MG63 (cell line): ENCODE results near the gene OSBPL6. TPM values are rescaled to one million over a fixed set of nuclear protein-coding genes. Genes with fewer than 3 reads are reported as not detected.
A peak's percentile ranks its signal among the peaks of the same experiment; 100 is the strongest.

Experiments used
- DNase-seq: peaks from one replicate; pipeline ENCODE4 v3.0.0-alpha.2; 2020
- H3K27me3 ChIP-seq: fragments of 250-450 bp; sonication (Bioruptor Pico); 2 replicates; pipeline ENCODE4 v1.5.1; 2020; ENCODE audit warnings: mild to moderate bottlenecking, moderate library complexity
- H3K36me3 ChIP-seq: fragments of 250-450 bp; sonication (Bioruptor Pico); 2 replicates; pipeline ENCODE4 v1.5.1; 2020; ENCODE audit warnings: mild to moderate bottlenecking, moderate library complexity
- H3K4me3 ChIP-seq: fragments of 250-450 bp; sonication (Bioruptor Pico); 2 replicates; pipeline ENCODE4 v1.5.1; 2020; ENCODE audit warnings: mild to moderate bottlenecking, moderate library complexity
- H3K9me3 ChIP-seq: fragments of 250-450 bp; sonication (Bioruptor Pico); 2 replicates; pipeline ENCODE4 v1.5.1; 2020; ENCODE audit warnings: mild to moderate bottlenecking, moderate library complexity
- total RNA-seq: library from RNA; depleted of rRNA; stranded (reverse); fragments of >200 nt; shearing (Covaris generic); gene quantifications from 2 replicates; pipeline ENCODE4 v1.2.3, GENCODE V29; 2014; ENCODE audit warnings: low replicate concordance

The OSBPL6 gene
- total RNA-seq, 1 experiment from 2014 or later = 2.1 TPM

GRCh38 chr2:178277741-178278197, 83.5 kb downstream of the OSBPL6 start:
- Histone ChIP-seq H3K27me3 (no peaks in the 10 kb centered on the region), H3K4me3 (no peak overlapping the region), H3K9me3 (no peaks in the 10 kb centered on the region), H3K36me3 (no peaks in the 10 kb centered on the region)
- DNase-seq = no peak

GRCh38 chr2:178279142-178279541, 84.8 kb downstream of the OSBPL6 start:
- H3K4me3 ChIP-seq = no peak overlapping the region
- no peaks in the 10 kb centered on the region for H3K9me3 ChIP-seq
- H3K27me3 ChIP-seq = no peaks in the 10 kb centered on the region
- no peaks in the 10 kb centered on the region for H3K36me3 ChIP-seq
- peak; percentile 35 for DNase-seq

DNA sequence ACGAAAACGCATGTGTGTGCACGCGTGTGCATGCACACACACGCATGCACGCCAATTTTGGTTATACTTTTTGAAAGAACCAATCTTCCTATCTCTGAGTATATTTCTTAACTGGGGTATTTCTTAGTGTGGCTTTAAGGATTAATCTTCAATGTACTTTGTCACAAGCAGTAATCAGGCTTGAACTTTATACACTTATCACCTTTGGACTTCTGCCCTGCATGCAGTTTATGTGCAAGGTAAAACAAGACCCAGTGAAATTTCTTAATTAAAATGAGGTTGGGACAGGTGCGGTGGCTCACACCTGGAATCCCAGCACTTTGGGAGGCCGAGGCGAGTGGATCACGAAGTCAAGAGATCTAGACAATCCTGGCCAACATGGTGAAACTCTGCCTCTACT, 85.3 kb downstream of the OSBPL6 start:
- Histone ChIP-seq H3K9me3 (no peaks in the 10 kb centered on the region), H3K36me3 (no peaks in the 10 kb centered on the region), H3K4me3 (no peak overlapping the region), H3K27me3 (no peaks in the 10 kb centered on the region)
- DNase-seq = no peak

DNA sequence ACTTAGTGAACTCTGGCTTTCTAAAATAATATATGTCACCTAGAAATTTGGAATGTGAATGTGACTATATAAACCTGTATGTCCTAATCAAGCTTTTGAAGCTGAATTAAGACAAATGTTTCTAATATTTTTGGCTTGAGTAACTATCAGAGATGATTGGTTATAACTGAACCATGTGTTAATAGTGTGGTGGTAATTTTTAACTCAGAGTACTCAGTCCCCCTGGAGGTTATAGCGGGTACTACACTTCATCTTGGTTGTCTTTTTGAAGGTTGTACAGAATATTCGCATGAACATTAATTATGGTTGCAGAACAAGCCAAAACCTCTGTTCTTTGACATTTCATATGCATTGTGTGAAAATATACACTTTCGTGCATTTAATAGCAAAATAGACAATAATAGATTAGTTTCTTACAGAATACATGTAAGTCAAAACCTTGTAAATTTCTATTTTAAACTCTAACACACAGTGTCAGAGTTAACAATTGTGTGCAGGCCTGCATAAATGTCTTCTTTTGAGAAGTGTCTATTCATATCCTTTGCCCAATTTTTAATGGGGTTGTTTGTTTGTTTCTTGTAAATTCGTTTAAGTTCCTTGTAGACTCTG, 86.0 kb downstream of the OSBPL6 start:
- H3K4me3 ChIP-seq = no peak overlapping the region
- H3K9me3 ChIP-seq = no peaks in the 10 kb centered on the region
- no peaks in the 10 kb centered on the region for H3K36me3 ChIP-seq
- H3K27me3 ChIP-seq = no peaks in the 10 kb centered on the region
- no peak for DNase-seq

DNA sequence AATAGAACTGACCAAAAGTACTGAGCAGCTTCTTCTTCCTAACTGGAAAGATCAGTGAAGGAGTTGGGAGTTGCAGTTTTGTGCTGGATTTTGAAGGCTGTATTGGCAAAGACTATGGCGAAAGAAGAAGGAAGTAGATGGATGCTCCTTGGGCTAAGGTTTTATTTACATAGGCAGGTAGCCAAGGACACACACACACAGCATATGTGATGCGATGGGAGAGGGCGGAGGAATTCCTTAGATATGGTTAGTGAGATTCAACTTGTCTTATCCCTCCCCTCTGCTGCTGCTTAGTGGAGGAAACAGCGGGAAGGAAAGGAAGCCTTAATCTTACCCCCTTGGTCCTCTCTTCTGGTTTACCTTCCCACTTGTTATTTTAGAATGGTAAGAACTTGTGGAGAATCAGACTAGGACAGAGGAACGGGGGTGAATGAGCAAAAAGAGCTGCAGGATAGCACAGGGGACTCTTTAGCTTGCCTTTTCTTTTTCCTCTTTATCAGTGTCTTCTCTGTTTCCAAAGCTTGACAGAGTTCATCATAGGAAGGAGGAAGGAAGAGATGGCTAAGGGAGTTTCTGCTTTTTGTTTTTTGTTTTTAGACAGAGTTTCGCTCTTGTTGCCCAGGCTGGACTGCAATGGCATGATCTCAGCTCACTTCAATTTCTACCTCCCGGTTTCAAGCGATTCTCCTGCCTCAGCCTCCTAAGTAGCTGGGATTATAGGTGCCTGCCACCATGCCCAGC, 87.9 kb downstream of the OSBPL6 start:
- H3K36me3 ChIP-seq = no peaks in the 10 kb centered on the region
- no peak for DNase-seq

GRCh38 chr2:178283341-178283918, 89.1 kb downstream of the OSBPL6 start:
- H3K27me3 ChIP-seq = no peaks in the 10 kb centered on the region
- no peak overlapping the region for H3K4me3 ChIP-seq
- H3K9me3 ChIP-seq = no peaks in the 10 kb centered on the region
- no peak for DNase-seq
- H3K36me3 ChIP-seq = no peaks in the 10 kb centered on the region

More for the DNA sequence above, 87.9 kb downstream of the OSBPL6 start:
- H3K27me3 ChIP-seq = no peaks in the 10 kb centered on the region
- H3K4me3 ChIP-seq = no peak overlapping the region
- no peaks in the 10 kb centered on the region for H3K9me3 ChIP-seq

GRCh38 chr2:178284613-178285286, 90.4 kb downstream of the OSBPL6 start:
- Histone ChIP-seq H3K36me3 (no peaks in the 10 kb centered on the region), H3K4me3 (no peak overlapping the region), H3K9me3 (no peaks in the 10 kb centered on the region), H3K27me3 (no peaks in the 10 kb centered on the region)
- no peak for DNase-seq

GRCh38 chr2:178285287-178285615, 90.9 kb downstream of the OSBPL6 start:
- Histone ChIP-seq H3K4me3 (no peak overlapping the region), H3K36me3 (no peaks in the 10 kb centered on the region), H3K27me3 (no peaks in the 10 kb centered on the region), H3K9me3 (no peaks in the 10 kb centered on the region)
- DNase-seq = no peak

DNA sequence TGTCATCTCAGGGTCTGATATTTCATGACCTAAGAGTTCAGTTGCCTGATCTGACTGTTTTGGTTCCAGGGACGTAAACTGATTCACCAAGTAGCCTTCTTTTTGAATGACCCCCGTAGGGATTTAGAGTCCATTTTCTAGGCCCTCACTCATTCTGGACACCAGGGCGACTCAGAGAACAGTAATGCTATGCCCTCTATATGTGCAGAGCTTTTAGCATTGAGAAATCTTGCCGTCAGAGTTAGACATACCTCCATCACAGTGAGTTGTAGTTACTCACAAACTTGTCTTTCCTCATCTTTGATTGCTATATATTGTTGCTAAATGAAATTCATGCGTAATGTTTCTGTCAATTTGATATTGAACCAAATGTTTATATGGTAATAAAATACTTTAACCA, 92.3 kb downstream of the OSBPL6 start:
- Histone ChIP-seq H3K4me3 (no peak overlapping the region), H3K27me3 (no peaks in the 10 kb centered on the region), H3K9me3 (no peaks in the 10 kb centered on the region), H3K36me3 (no peaks in the 10 kb centered on the region)
- no peak for DNase-seq

GRCh38 chr2:178287652-178288344, 93.5 kb downstream of the OSBPL6 start:
- no peak for DNase-seq
- Histone ChIP-seq H3K9me3 (no peaks in the 10 kb centered on the region), H3K36me3 (no peaks in the 10 kb centered on the region), H3K4me3 (no peak overlapping the region), H3K27me3 (no peaks in the 10 kb centered on the region)

DNA sequence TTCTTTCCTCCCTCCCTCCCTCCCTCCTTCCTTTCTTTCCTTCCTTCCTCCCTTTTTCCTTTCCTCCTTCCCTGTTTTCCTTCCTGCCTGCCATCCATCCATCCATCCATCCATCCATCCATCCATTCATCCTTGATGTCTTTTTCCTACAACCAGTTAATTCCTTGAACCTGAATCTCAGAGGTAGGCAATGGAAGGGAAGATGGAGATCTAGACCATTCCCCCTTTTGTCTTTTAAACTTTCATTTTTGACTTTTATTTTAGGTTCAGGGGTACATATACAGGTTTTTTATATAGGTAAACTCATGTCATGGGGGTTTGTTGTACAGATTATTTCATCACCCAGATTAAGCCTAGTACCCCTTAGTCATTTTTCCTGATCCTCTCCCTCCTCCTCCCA, 97.4 kb downstream of the OSBPL6 start:
- Histone ChIP-seq H3K27me3 (no peaks in the 10 kb centered on the region), H3K9me3 (no peaks in the 10 kb centered on the region), H3K4me3 (no peak overlapping the region), H3K36me3 (no peaks in the 10 kb centered on the region)
- no peak for DNase-seq

DNA sequence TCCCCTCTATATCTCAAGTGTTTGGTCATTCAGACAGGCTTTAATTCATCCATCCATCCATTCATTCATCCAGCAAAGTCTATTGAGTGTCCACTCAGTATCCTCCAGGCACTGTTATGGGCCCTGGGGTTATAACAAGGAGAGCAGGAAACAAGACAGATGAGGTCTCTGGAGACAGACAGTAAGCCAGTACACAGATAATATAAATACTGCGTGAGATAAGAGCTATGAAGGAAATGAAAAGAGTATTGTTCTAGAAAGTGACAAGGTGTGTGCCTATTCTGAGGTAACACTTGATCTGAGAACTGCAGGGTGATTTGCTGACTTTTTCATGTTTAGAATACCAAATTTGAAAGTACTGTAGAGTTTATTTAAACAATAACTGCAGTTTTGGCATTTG, 98.3 kb downstream of the OSBPL6 start:
- Histone ChIP-seq H3K27me3 (no peaks in the 10 kb centered on the region), H3K9me3 (no peaks in the 10 kb centered on the region), H3K36me3 (no peaks in the 10 kb centered on the region), H3K4me3 (no peak overlapping the region)
- no peak for DNase-seq

DNA sequence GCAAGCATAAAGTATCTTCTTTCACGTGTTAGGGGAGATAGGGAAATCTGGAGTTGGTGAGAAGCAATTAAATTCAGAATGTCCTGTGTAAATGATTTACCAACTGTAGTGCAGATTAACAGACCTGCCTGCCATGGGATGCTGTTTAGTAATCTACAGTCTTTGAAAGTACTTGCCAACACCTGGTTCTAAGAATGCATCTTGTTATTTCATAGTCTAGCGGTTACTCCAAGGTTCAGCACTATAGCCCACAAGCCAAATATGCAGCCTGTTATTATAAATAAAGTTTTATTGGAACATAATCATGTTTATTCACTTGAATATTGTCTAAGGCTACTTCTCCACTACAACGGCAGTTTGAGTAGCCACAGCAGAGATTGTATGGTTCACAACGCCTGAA, 100.8 kb downstream of the OSBPL6 start:
- Histone ChIP-seq H3K36me3 (no peaks in the 10 kb centered on the region), H3K4me3 (no peak overlapping the region), H3K9me3 (no peaks in the 10 kb centered on the region), H3K27me3 (no peaks in the 10 kb centered on the region)
- no peak for DNase-seq

DNA sequence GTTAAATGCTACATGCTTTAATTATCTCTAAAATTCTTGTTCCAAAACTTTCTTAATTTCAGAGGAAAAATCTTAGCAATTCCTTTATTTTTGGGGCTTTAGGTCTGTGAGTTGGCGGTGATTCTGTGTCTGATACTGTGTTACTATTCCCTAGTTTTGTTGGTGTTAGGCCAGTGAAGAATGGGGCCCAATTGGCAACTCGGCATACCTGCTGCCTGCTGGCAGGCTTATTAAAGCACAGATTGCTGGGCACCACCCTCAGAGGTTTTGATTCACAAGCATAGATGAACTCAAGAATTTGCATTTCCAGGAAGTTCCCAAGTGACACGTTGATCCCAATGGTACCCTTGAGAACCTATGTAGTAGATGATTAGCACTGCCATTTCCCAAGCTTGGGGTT, 101.6 kb downstream of the OSBPL6 start:
- Histone ChIP-seq H3K4me3 (no peak overlapping the region), H3K9me3 (no peaks in the 10 kb centered on the region), H3K27me3 (no peaks in the 10 kb centered on the region), H3K36me3 (no peaks in the 10 kb centered on the region)
- no peak for DNase-seq

- H3K36me3 ChIP-seq = no peaks in the 10 kb centered on the region
- no peaks in the 10 kb centered on the region for H3K27me3 ChIP-seq
- no peaks in the 10 kb centered on the region for H3K9me3 ChIP-seq
- peak; percentile 16 for DNase-seq
- H3K4me3 ChIP-seq = no peak overlapping the region
Measured at GRCh38 chr2:178296394-178297090, 102.2 kb downstream of the OSBPL6 start.

DNA sequence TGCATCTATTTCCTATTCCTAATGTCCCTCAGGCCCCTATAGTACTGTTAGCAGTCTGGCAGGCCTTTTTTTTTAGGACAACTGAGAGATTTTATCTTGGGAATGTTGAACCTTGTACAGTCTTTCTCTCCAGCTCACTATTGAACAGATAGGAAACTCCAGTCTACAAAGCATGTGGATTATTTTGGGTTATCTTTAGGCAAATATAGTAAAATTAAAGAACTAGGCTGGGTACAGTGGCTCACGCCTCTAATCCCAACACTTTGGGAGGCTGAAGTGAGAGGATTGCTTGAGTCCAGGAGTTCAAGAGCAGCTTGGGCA, 102.7 kb downstream of the OSBPL6 start:
- H3K36me3 ChIP-seq = no peaks in the 10 kb centered on the region
- no peaks in the 10 kb centered on the region for H3K27me3 ChIP-seq
- H3K4me3 ChIP-seq = no peak overlapping the region
- DNase-seq = no peak
- H3K9me3 ChIP-seq = no peaks in the 10 kb centered on the region

DNA sequence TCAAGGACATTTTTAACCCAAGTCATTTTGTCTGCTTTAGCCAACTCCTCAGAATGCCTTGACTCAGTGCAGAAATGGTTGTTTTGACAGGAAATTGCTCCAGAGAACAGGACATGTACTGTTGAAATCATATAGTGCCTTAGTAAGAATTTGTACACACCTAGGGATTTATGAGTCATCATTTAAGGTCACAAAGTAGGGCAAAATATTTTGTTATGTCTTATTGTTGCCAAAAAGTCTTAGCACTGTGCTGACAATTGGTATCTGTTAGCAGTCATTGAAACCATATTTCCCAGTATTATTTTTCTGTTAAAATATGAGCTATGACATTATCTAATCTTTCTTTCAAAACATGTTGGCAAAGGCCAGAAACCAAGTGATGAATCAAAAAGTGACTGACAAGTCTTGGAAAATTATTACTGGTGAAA, 104.5 kb downstream of the OSBPL6 start:
- H3K36me3 ChIP-seq = no peaks in the 10 kb centered on the region
- no peak for DNase-seq
- no peaks in the 10 kb centered on the region for H3K27me3 ChIP-seq
- no peaks in the 10 kb centered on the region for H3K9me3 ChIP-seq
- no peak overlapping the region for H3K4me3 ChIP-seq
